HS-5 (cell line): ENCODE data around the gene BBOX1.
"Not testable (repeated sequence)": the region's sequence is repeated elsewhere in the genome, so short reads cannot be mapped to it uniquely, and the experiment has no call there.

Experiments
- DNase-seq: peaks from one replicate; pipeline ENCODE4 v3.0.0-alpha.2; 2012; ENCODE audit warnings: low read depth

Gene BBOX1

DNA sequence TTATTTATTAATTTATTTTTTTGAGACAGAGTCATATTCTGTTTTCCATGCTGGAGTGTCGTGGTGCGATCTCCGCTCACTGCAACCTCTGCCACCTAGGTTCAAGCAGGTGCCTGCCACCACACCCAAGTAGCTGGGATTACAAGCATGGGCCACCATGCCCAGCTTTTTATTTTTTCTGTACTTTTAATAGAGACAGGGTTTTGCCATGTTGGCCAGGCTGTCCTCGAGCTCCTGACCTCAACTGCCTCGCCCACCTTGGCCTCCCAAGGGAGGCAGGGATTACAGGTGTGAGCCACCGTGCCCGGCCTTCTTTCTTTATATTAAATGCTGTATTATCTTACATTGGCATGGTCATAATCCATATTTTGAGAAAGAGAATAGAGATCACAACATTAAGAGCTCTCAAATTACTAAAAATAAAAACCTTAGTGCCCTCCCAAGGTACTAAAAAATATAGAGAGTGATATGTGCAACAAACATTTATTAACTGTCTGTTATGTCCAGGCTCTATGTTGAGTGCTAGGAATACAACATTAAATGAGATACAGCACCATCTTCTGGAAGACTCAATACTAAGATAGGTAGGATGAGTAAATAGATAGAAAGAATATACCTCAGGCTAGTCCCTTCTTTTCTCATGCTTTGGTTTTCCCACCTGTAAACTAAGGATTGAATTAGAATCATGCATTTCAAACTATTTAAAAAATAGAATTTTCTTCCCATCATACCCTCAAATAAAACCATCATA is 84.1 kb downstream of the BBOX1 start:
- no peak for DNase-seq

- no peak for DNase-seq
These were observed 89.1 kb downstream of the BBOX1 start for GRCh38 chr11:27129686-27130085.

- no peak for DNase-seq
These were observed 90.2 kb downstream of the BBOX1 start for GRCh38 chr11:27130806-27131205.

DNA sequence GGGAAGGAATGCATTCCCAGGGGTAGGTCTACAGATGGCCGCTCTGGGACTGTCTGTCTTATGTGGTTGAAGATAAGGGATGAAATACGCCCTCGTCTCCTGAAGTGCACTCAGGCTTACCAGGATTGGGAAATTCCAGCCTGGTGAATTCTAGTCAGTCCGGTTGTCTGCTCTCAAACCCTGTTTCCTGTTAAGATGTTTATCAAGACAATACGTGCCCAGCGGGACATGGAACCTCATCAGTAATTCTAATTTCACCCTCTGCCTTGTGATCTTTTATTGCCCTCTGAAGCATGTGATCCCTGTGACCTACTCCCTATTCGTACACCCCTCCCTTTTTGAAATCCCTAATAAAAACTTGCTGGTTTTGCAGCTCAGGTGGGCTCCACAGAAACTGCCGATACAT is 95.3 kb downstream of the BBOX1 start:
- not testable (repeated sequence) for DNase-seq

GRCh38 chr11:27138716-27139115 is 98.1 kb downstream of the BBOX1 start:
- no peak for DNase-seq

DNA sequence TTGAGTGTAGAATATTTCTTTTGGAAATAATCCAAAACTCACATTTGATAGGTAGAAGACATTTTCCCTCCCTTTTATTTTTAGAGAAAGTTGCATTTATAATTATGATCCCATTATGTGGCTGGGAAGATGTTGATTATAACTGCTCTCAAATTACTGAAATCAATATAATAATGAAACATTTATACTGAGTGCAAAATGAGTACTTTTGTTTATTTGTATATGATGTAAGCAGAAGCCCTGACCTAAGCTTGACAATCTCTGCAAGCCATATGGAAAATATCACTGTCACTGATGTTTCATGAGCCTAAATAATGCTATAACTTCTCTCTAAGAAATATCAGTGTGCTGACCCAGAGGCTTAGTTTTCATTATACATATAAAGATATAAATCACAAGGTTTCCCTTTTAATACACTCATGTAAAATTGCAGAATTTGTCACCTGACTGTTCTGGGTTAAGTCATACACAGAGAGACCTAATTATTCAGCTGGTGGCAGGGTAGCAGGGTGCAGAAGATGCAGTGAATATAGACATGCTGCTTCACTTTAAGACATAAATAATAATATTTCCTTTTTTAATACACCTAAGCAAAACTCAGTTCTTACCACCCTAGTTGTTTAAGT is 99.2 kb downstream of the BBOX1 start:
- DNase-seq: no peak

DNA sequence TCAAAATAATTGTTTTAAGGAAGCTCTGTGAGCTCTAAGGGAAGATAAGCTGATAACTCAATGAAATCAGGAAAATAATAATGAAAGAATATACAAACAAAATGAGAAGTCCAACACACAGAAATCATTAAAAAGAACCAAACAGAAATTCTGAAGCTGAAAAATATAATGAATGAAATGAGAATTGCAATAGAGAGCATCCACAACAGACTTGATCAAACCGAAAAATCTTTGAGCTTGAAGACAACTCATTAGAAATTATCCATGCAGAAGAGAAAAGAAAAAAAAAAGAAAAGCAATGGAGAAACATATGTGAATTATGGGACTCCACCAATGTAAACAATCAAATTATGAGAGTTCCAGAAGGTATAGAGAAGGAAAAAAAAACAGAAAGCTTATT is 101.0 kb downstream of the BBOX1 start:
- no peak for DNase-seq

GRCh38 chr11:27147916-27148315 is 107.3 kb downstream of the BBOX1 start:
- DNase-seq: no peak

DNA sequence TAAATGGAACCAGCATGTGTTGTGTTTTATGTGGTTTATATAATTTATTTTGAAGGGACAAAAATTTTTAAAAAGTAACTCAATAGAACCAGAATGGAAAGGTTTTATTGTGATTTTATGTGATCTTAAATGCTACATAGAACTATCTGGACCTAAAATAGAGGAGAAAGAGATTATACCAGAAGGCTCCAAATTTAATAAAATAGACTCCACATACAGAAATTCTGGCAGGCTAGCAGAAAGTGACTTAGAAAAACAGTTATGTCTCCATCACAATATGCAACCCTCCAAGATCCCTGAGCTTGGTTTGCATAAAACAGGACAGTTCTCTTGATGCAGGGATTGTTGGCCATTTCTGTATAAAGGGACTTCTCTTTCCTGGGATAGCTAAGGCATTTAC is 107.9 kb downstream of the BBOX1 start:
- DNase-seq: no peak

GRCh38 chr11:27150098-27150497 is 109.5 kb downstream of the BBOX1 start:
- no peak for DNase-seq

GRCh38 chr11:27153136-27153535 is 112.5 kb downstream of the BBOX1 start:
- DNase-seq: no peak

- peak; percentile 52 for DNase-seq
These were observed 118.1 kb downstream of the BBOX1 start for GRCh38 chr11:27158456-27159334.

DNA sequence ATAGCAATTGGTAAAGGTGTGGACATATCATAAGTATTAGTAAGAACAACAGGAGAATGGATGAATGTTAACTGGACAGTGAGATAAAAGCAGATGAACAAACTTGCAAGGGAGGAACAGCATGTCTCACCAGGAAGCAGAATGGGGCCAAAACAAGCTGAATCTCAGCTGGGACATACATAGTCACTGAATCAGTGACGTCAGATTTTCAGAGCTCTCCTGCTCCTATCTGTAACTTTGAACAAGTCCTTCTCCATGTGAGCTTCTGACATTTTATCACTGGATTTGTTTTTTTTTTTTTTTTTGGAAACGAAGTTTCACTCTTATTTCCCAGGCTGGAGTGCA is 118.7 kb downstream of the BBOX1 start:
- no peak for DNase-seq

GRCh38 chr11:27161071-27161470 is 120.5 kb downstream of the BBOX1 start:
- DNase-seq: no peak

GRCh38 chr11:27162237-27162636 is 121.6 kb downstream of the BBOX1 start:
- no peak for DNase-seq

DNA sequence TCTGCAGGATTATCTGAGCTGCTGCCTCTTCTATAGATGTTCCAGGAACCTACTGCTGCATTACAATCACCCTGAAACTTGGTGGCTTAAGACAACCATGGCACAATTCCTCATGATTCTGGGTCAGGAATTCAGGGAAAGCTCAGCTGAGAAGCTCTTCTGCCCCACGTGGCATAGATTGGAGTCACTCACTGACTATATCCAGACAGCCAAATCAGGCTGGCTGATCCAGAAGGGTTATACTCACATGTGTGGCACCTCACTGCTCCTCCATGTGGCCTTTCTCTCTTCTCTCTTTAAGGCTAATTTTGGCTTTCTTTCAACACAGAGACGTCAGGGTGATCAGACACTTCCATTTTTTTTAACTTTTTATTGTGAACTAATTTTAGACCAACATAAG is 125.5 kb downstream of the BBOX1 start:
- no peak for DNase-seq

GRCh38 chr11:27171376-27171958 is 130.9 kb downstream of the BBOX1 start:
- DNase-seq: no peak

DNA sequence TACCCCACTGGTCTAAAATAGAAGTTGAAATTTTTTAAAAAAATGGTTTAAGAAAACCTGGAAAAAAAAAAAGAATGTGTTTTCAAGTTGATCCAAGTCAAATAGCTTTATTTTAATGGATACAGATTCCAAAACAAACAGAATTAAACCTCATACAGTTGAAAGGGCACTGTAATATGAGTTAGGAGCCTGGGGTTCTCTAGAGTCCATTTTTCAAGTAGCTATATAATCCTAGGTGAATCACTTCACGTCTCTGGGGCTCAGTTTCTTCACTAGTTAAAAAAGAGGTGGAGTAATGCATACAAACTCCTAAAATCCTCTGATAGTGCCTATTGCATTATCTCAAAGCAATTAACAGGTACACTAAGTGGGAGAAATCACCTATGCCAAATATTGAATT is 132.9 kb downstream of the BBOX1 start:
- DNase-seq: no peak

- no peak for DNase-seq
These were observed 133.4 kb downstream of the BBOX1 start for GRCh38 chr11:27174021-27174420.

DNA sequence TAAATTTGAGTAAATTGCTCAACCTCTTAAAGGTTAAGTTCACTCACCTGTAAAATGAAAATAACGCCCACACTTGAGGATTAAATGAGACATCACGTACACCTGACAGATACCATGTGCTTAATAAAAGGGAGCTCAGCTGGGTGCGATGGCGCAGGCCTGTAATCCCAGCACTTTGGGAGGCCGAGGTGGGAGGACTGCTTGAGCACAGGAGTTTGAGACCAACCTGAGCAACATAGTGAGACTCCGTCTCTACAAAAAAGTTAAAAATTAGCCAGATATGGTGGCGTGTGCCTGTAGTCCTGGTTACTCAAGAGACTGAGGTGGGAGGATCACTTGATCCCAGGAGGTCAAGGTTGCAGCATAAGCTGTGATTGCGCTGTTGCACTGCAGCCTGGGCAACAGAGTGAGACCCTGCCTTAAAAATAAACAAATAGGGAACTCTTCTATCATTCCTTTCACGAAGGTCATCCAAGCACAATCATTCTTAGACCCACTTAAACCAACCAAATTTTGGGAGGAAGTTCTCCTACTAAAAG is 134.1 kb downstream of the BBOX1 start:
- no peak for DNase-seq

GRCh38 chr11:27175562-27175961 is 134.9 kb downstream of the BBOX1 start:
- not testable (repeated sequence) for DNase-seq
